SH-SY5Y (cell line): ENCODE data around the gene BTNL9.

Source experiments
- GATA2 ChIP-seq: IDR thresholded peaks from 2 replicates; pipeline ENCODE4 v1.6.1; 2011; ENCODE audit warnings: mild to moderate bottlenecking, low read depth, low read length
- GATA3 ChIP-seq: IDR thresholded peaks from 2 replicates; pipeline ENCODE4 v1.6.1; 2011; ENCODE audit warnings: low read depth, mild to moderate bottlenecking, low read length, moderate library complexity

The BTNL9 gene

GRCh38 chr5:181039931-181040630 lies at the start of gene BTNL9:
Gene BTNL9 (plus strand): TSS chr5:181040266. CDS start chr5:181045490, 5,224 bp downstream.
- TF ChIP-seq GATA3, result no peak
- TF ChIP-seq GATA2, result no peak

- TF ChIP-seq GATA2, result no peak
These were observed 49.2 kb upstream of the BTNL9 start for GRCh38 chr5:180990882-180991242.

- TF ChIP-seq GATA3, result no peak
- TF ChIP-seq GATA2, result no peak
These were observed 38.1 kb upstream of the BTNL9 start for GRCh38 chr5:181001947-181002346.

DNA sequence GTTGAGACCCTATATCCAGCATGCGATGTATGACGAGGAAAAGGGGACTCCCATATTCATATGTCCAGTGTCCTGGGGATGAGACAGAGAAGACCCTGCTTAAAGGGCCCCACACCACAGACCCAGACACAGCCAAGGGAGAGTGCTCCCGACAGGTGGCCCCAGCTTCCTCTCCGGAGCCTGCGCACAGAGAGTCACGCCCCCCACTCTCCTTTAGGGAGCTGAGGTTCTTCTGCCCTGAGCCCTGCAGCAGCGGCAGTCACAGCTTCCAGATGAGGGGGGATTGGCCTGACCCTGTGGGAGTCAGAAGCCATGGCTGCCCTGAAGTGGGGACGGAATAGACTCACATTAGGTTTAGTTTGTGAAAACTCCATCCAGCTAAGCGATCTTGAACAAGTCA lies 34.3 kb upstream of the BTNL9 start:
- no peak for TF ChIP-seq GATA3
- TF ChIP-seq GATA2, result no peak

GRCh38 chr5:181008136-181008535 lies 31.9 kb upstream of the BTNL9 start:
- TF ChIP-seq GATA3, result no peak
- TF ChIP-seq GATA2, result no peak

- no peak for TF ChIP-seq GATA2
- no peak for TF ChIP-seq GATA3
These were observed 19.4 kb upstream of the BTNL9 start for GRCh38 chr5:181020688-181021087.

DNA sequence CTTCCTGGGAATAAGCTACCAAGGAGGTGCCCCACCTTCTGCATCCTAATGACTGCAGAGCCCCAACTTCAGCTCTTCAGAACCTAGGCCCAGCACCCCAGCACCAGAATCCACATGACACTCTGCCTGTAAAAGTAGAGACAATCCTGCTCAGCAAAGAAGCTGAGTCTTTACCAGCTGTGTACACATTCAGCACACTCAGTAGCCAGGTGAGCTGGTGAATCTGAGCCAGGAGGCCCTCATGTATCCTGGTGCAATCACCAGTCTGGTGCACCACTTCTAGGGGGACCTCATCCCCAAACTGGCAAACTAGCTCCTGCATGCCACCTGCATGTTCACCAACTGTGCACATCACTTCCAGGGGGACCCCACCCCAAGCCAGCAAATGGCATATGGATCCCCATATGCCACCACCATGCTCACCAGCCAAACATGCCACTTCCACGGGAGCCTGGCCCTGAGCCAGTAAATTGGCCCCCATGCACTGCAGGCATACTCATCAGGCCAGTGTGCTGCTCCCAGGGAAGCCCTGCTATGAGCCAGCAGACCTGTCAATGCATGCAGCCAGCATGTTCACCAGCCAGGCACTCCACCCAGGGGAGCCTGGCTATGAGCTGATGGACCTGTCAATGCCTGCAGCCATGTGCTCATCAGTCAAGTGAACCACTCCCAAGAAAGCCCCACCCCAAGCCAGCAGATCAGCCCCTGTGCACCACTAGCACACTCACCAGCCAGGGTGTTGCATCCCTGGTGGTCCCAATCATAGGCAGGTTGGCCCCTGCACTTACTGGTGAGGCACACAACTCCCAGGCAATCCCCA lies 15.6 kb upstream of the BTNL9 start:
- TF ChIP-seq GATA3 (no peak), GATA2 (no peak)

DNA sequence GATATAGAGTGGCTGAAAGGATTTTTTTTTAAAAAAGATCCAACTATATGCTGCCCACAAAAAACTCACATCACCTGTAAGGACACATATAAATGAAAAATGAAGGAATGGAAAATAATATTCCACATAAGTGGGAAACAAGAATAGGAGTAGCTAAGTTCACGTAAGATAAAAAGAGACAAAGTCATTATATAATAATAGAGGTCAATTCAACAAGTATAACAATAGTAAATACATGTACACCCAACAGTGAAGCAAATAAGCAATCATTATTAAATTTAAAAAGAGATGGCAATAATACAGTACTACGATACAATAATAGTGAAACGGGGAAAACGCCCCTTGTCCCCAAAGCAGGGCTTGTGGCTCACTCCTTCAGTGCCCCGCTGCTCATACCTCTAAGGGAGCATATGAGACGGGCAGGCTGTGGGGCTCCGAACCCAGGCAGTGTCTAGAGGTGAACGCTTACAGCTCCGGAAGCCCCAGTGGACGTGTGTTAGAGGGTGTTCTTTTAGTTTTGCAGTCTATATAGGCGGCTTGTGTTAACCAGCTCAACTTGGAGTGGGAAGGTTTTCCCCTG lies 12.5 kb upstream of the BTNL9 start:
- TF ChIP-seq GATA2, result no peak

- TF ChIP-seq GATA3, result no peak
- TF ChIP-seq GATA2, result no peak
These were observed 11.8 kb upstream of the BTNL9 start for GRCh38 chr5:181028032-181028819.

GRCh38 chr5:181031716-181032115 lies 8.3 kb upstream of the BTNL9 start:
- no peak for TF ChIP-seq GATA3
- TF ChIP-seq GATA2, result no peak

DNA sequence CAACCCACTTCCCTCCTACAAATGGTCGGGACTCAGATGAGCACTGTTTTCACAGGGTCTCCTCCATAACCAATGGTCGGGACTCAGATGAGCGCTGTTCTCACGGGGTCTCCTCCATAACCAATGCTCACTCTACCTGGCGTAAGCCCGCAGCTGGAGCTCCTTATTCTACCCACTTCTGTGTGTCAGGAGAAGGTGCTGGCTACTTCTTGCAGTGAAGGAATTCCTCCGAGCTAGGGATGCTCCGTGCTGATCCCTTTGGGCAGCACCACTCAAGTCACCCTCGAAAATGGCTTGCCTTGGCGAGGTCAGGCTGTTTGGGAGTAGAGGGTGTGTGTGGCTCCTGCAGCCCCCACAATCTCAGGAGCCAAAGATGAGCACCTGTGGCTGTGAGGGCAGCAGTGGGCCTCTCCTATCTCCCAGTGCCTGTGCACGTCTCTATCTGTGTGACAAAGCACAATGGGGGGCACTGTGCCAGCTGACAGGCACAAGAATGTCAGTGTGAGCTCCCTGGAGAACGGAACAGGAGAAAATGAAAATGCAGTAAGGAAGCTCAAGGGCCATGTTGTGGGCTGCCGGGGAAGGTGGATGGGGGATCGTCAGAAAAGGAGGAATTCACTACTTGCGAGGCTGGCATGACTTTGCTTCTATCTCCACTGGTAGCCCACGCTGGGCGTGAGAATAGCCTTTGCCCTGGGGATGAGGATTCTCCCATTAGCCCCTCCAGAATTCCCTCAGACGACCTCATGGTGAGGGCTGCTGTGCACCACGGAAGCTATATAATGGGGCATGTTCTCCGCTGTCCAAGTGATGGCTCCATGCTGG lies 3.9 kb upstream of the BTNL9 start:
- TF ChIP-seq GATA3 (no peak), GATA2 (no peak)

GRCh38 chr5:181036816-181037364 lies 3.2 kb upstream of the BTNL9 start:
- TF ChIP-seq GATA2 (no peak), GATA3 (no peak)

DNA sequence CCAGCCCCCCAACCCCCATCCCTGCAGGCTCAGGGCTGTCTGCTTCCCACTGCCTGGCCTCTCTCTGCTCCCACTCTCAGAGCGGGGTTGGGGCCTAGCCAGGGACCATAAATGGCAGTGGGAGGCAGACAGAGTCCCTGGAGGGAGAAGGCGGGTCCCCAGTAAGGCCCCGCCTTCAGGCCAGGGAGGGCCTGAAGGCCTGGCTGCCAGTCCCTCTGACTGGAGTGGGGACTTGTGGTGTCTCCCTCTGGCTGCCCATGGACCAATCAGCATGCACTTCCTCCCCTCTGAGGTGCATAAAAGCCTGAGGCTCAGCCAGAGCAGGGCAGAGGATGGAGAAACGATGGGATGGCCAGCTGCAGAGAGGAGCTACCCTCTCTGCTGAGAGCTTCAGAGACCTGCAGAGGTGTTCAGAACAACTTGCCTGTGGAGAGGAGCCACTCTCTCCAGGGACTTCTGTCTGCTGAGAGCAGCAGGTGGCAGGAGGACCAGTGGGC lies 2.7 kb upstream of the BTNL9 start:
- no peak for TF ChIP-seq GATA2

- TF ChIP-seq GATA2 (no peak), GATA3 (no peak)
These were observed 595 bp upstream of the BTNL9 start for GRCh38 chr5:181039471-181039870.
